Urothelium cell line (cell line): ENCODE data around the gene ARHGEF6.

Experiments
- DNase-seq: peaks from one replicate; pipeline ENCODE4 v3.0.0; 2011; ENCODE audit warnings: low spot score, mixed read lengths
- FAIRE-seq: peaks from 2 replicates; lab custom pipeline; 2011; peaks lifted over from hg19 to GRCh38; lab: Jason Lieb, UNC

Gene ARHGEF6

DNA sequence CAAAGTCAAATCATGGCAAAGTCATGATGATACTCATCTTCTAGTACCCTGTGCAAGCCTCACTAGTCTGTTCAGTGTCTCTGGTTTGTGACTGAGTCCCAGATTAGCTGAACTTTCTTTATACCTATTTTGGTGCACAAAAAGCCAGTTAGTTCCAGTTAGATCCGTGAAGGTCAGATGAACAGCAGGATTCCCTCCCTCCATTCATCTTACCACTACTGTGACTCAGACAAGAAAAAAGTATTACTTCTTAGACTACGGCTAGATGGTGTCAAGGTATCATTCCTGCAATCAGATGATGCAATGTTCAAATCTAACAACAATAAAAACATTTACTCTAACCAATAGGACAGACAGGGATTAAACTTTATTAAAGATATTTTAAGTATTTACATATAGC is 30.4 kb downstream of the ARHGEF6 start:
- no peak for DNase-seq
- FAIRE-seq: no peak

- no peak for DNase-seq
- no peak for FAIRE-seq
These were observed 33.4 kb downstream of the ARHGEF6 start for GRCh38 chrX:136747003-136747986.

- DNase-seq: no peak
- no peak for FAIRE-seq
These were observed 35.2 kb downstream of the ARHGEF6 start for GRCh38 chrX:136745215-136746173.

DNA sequence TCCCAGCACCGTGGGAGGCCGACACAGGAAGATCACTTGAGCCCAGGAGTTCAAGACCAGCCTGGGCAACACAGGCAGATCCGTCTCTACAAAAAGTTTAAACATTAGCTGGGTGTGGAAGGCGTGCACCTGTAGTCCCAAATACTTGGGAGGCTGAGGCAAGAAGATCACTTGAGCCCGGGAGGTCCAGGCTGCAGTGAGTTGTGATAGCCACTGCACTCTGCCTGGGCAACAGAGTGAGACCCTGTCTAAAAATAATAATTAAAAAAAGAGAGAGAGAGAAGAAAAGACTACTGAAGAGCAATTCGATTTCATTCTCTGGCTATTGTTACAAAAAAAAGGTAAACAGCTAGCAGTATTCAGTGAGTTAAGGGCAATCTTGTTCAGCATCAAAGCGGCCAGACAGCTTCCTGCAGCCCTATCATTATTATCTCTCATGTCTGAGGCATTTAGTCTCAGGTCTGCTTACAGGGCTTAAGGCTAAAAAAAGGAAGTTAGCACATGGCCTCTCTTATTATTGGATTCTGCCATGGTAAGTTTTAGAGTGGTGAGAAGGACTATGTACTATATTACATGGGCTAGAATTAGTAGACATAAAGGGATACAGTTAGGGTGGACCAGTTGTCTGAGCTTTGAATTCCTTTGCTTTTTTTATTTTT is 37.9 kb downstream of the ARHGEF6 start:
- DNase-seq: no peak
- no peak for FAIRE-seq

DNA sequence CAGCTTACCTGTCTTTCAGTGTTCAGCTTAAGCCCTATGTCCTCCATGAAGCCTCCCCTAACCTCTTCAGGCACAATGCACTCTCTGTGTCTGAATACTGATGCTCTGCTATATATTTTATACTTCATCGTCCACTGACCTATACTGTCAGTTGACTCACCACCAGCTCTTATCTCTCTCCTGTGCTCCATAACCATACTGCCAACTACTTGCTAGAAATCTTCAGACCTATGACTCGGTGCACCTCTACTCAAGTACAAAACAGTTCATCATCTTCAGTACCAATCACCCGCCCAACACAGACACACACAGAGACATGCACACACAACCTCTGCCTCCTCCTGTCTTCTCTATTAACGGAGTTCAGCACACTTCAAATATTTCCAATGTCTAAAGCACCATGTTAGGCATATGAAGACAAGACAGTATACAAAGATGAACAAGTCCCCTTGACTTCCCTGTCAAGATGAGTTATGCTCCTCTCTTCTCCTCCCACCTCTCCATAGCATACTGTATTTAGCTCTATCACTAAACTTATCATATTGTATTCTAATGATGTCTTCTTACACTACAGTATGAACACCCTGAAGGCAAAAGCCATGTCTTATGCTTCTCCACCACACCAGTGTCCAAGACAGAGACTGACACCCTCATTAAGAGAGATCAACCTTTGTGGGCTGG is 42.5 kb downstream of the ARHGEF6 start:
- FAIRE-seq (no peak), DNase-seq (no peak)

DNA sequence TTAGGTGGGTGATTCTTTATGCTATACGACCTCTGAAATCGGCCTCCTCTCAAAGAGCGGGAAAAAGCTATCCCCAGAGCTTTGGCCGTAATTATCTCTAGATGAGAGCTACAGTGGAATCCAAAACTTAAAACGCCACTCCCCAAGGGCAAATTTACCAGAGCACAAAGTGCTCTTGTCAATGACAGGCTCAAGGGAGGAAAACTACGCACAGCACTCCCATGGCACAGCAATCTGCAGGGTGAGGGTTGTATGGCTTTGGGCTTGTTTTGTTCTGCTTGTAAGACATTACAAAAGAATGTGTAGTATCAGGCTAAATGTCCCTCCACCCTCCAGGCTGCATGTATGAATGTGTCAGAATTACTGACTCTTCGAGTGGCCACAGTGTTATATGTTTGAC is 44.0 kb downstream of the ARHGEF6 start:
- DNase-seq: no peak
- no peak for FAIRE-seq

DNA sequence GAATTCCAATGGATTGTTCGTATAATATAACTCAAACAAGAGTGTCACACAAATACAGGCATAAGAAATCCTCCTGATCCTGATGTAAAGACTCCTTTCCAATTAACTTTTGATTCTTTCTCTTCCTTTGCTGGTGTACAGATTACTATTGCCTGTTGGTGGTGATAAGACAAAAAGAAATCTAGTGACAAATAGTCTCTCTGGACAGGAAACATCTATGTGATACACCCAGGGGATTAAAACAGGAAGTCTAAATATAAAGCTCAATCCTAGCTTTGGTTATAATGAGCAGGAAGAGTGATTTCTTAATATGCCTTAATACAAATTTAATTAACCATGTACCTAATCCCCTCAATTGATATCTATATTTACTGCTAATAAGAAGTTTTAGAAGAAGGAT is 45.1 kb downstream of the ARHGEF6 start:
- FAIRE-seq (no peak), DNase-seq (no peak)

GRCh38 chrX:136733613-136734012 is 47.1 kb downstream of the ARHGEF6 start:
- DNase-seq (no peak), FAIRE-seq (no peak)

DNA sequence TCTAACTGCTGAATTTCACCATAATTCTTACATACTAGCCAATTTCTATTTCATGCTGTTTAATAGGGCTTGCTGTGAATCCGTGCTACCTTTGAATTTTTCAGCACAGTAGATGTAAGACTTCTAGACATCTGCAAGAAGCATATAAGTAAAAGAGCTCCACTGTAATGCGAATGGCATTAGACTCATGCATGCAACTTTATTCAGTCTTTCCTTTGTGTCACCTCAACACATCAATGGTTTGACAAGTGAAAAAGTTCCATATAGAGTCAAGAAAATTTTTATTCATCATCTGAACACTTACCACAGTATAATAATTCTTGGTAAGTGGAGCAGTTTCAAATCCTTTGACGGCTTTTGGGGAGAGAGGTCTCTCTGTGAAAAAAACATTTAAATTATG is 48.9 kb downstream of the ARHGEF6 start:
- no peak for DNase-seq
- no peak for FAIRE-seq

DNA sequence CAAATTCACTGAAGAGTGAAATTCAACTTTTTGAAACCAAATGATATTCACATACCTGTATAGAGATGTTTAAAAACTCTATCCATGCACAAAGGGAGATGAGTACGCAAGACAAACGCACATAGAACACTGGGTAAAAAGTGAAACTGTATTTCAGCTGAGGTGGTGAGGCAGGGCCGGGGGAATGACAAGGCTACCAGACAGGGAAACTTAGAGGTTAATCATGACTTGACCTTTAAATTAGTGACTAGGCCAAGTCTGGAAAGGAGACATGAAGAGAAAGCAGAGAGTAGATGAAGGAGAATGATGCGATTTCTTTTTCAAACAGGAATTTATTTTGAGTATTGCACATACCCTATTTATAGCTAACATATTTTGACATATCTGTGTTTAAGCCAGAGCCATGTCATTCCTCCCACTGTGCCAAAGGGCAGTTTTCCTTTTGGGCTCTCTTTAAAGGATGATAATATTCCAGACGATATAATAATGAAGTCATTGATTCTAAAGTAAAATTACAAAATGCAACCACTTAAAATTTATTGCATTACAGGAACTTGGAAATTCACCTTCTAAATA is 49.4 kb downstream of the ARHGEF6 start:
- DNase-seq (no peak), FAIRE-seq (no peak)

DNA sequence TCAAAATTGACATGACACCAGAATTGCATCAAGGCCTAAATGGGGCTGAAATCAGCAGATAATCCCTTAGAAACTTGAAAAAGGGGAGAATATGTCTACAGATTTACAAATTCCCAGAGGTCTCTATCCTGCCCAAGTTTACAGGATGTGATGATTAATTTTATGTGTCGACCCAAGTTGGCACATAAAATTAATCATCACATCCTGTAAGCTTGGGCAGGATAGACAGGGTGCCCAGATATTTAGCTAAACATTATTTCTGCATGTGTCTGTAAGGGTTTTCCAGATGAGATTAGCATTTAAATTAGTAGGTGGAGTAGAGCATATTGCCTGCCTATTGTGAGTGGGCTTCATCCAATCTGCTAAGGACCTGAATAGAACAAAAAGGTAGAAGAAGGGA is 52.3 kb downstream of the ARHGEF6 start:
- FAIRE-seq (no peak), DNase-seq (no peak)

DNA sequence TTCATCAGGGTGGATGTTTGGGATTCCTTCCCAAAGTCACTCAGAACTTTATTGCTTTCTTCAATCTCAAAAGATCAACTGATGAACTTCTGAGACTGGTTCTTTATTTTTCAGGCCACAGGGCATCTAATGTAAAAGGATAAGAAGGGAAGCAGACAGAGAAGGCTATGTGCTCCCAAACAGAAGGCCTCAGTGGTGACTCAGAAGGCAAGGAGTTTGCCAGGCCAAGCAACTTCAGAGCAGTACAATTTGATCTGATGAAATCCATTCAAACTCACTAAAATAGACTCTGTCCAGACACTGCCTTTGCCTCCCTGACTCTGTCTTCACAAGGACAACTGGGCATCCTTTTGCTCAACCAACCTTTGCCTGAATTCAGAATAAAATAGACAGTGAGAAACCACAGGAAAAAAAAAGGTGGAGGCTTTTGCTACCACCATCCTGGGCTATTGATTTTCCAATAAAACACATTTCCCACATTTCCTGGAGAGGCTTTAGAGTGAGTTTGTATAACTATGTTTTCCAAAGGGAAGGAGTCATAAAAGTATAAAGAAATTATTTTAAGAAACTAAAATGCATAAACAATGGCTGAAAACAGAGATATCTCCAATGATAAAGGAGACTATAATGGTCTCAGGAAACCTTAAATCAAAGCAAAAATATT is 55.2 kb downstream of the ARHGEF6 start:
- no peak for DNase-seq
- no peak for FAIRE-seq

DNA sequence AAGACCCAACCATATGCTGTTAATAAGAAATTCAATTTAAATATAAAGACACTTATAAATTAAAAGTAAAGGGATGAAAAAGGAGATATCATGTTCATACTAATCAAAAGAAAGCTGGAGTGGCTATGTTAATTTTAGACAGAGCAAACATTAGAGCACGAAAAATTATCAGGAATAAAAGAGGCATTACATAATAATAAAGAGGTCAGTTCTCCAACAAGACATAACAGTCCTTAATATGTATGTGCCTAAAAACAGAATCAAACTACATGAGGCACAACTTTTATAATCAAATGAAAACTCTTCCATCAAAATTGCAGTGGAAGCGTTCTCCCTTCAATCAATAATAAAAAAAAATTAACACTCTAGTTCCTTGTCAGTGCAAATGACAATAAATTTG is 62.6 kb downstream of the ARHGEF6 start:
- DNase-seq (no peak), FAIRE-seq (no peak)

DNA sequence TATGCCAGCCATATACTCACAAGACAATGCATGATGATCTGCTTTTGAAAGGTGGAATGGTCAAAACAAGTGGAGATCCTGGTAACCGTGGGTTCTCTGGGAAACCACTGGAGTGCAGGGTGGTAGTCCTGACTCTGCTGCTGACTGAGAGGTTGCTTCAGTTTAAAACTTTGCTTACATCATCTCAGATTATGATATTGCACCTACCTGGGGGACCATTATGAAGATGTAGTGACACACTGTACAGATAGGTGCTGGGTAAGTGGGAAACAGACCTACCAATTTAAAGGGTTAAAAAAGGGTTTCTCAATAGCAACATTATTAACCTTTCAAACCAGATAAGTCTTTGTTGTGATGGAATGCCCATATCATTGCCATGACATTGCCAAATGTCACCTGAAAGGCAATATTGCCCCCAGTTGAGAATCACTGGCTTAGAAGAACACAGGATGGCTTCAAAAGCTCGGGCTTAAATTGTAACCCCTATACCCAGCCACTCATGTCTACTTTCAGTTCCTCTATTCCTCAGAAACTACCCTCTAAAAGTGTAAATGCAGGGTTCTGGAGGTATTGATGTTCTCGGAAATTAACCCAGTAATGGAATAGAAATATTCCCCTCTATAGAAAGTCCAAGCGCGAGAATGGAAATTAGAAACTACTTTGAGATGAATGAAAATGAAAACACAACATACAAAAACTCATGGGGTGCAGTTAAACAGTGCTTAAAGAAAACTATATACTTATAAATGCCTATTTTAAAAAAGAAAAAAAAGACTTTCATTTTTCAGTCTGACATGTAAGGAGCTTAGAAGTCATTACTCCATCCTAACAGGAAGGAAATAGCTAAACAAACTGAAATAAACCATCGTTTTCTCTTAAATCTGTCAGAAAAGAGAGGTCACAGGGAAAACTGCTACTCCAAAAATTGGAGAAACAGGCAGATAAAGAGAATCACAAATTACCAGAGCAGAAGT is 65.8 kb downstream of the ARHGEF6 start:
- DNase-seq (no peak), FAIRE-seq (no peak)

DNA sequence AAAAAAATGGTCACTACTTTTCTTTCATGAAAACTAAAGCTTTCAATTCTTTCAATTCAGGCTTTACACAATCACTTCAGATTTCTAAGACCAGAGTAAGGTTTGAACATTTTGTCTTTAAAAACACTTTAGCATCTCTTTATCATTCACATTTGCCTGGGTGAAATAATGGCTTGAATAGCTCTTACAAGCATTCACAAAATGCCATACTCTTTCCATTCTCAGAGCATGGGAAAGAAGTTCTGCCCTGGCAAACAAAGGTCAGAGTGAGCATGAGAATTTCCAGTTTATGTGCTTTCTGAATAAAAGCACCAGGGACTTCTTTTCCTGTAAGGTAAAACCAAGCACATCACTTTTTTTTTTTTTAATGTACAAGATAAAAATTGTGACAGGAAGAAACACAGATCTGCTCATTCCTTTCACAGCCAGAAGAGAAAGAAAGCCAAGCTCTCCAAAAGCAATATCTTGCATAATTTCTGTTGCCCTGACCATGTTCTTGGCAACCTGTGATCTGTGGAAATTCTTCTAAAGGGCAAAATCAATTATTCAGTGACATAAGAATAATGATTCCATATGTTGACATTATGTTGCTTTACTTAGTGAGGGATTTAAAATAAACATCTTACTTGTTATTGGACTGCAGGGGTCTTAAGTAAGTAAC is 68.0 kb downstream of the ARHGEF6 start:
- no peak for DNase-seq

GRCh38 chrX:136711147-136711546 is 69.6 kb downstream of the ARHGEF6 start:
- no peak for DNase-seq
- no peak for FAIRE-seq

More for the DNA sequence above, 68.0 kb downstream of the ARHGEF6 start:
- no peak for FAIRE-seq

GRCh38 chrX:136710325-136710951 is 70.3 kb downstream of the ARHGEF6 start:
- FAIRE-seq (no peak), DNase-seq (no peak)
